Hematopoietic multipotent progenitor cell (in vitro differentiated cells): Measurements from ENCODE around the gene SP4. TPM values are rescaled to one million over a fixed set of nuclear protein-coding genes. Genes with fewer than 3 reads are reported as not detected.

ENCODE experiments used
- DNase-seq, 3 donors: peaks; one replicate each; pipeline ENCODE4 v3.0.0-alpha.2; 2011 to 2015; ENCODE audit warnings: low read depth in 2 of 3, low spot score in 2 of 3
- total RNA-seq: library from RNA; depleted of rRNA; stranded (reverse); fragments of >200 nt; gene quantifications from one replicate; pipeline ENCODE4 v1.2.3, GENCODE V29; 2012

The SP4 gene
- 17.5 TPM for total RNA-seq

DNA sequence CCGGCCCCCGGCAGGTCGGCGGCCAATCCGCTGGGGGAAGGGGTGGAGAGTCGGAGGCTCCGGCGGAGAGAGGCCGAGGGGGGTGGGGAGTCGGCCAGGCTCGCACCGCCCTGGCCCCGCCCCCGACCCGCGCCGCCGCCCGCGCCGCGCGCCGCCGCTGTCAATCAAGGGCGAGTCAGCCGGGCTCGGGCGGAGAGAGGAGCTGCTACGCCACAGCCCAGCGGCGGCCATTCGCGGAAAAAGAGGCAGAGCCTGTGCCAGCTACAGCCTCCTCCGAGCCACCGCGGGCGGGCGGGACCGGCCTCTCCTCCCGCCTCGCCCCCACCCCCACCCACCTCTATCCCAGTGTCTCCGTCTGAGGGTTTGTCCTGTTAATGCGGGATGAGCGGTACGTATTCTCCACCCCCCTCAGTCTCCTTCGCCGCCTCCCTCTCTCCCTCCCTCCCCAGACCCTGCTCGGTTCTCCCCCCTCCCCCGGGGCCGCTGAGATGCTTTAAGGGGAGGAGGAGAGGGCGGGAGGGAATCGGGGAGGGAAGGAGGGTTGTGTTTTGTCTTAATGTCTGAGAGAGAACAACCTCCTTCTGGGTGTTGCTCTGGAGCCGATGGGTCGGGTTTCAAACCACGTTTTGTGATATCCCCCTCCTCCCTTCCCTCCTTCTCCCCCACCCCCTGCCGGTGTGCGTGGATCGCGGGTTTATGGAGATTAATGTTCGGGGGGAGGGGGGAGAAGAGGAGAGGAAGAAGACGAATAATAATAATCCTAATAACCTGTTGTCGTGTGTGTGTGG is at the start of gene SP4:
Gene SP4, plus strand, starts transcription at position 213 of the 788 bp plus-strand sequence. Its CDS starts 169 bp downstream, at position 382.
- DNase-seq, result peak; percentile 88 to 97 (median 93)

- no peak for DNase-seq
Measured at GRCh38 chr7:21383227-21384220, 44.4 kb upstream of the SP4 start.

GRCh38 chr7:21393937-21394336 is 33.9 kb upstream of the SP4 start:
- DNase-seq, result no peak

- DNase-seq, result no peak
Measured at GRCh38 chr7:21401944-21402343, 25.9 kb upstream of the SP4 start.

DNA sequence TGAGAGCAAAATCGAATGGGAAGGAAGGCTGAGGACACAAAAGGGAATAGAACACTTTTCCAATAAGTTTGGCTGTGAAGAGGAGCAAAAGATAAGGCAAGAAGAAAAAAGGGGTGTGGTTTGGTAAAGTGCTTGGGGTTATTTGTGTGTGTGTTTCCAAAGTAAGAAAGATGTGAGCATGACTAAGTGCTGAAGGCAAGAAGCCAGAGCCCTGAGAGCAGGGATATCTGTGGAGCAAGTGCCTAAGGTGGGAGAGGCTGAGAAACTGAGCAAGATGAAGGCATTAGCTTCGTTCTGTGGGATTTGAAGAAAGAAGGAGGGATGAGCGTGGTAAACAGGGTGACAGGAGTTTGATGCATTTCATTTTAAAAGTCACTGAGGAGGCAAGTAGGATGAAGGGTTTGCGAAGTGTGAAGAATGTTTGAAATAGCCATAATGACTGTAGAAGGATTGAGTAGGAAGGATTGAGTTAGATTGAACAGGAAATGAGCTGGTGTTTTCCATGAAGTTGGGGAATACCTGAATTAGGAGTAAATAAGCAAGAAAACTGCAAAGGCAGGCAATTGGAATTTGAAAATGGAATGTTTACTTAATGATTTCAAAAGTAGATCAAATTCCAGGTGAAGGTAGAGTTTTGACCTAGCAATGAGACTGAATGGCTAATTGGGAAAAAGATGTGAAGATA is 19.9 kb upstream of the SP4 start:
- DNase-seq, result no peak

- no peak for DNase-seq
Measured at GRCh38 chr7:21408481-21408820, 19.4 kb upstream of the SP4 start.

- no peak for DNase-seq
Measured at GRCh38 chr7:21412410-21412851, 15.5 kb upstream of the SP4 start.

DNA sequence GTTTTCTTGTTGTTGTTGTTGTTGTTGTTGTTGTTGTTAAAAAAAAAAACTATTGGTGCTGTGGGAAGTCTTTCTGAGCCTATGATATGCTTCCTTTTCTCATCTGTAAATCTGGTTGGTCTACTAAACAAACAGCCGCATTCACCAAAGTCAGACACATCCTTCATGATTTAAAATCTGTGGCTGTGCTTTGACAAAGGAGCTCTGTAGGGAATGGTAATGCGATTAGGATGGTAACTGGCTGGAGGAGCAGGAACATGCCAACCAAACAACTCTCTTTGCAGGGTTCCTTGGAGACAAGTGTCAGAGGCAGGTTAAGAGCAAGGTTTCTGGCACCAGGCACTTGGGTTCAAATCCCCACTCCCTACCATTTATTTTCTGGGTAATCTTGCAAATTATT is 14.9 kb upstream of the SP4 start:
- no peak for DNase-seq

DNA sequence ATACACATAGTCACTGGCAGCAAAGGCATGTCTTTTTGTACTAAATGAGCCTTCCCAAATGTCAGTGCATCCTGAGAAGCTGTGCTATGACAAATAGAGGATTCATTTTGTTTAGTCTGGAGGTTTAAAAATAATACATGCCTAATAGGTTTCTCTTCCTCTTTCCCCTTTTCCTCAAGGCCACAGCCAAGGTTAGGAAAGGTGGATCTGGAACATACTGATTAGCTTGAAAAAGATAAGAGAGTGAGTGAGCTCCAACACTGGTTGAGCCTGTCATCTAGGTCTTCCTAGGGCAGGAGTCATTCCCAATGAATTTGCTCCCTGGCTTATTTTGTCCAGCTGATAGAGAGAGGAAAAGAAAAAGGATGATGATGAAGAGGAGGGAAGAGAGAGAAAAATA is 14.4 kb upstream of the SP4 start:
- no peak for DNase-seq

- no peak for DNase-seq
Measured at GRCh38 chr7:21414795-21415393, 13.0 kb upstream of the SP4 start.

DNA sequence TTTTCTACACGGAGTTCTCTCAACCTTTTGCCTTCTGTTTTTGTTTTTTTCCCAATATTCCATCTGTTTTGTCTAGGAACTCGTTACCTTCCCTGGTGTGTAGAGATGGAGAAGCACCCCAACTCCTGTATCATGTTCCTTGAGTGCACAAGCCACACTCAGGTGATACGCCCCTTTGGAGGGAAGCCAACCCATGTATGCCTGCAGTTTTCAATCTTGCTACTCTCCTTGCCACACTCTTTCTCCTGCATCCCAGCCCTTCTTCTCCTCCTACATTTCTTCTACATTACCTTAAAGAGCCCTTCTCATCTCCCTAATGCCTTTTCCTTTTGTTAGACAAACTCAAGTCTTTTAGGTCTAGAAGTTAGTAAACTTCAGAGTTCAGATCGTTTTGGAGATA is 10.2 kb upstream of the SP4 start:
- DNase-seq, result no peak

DNA sequence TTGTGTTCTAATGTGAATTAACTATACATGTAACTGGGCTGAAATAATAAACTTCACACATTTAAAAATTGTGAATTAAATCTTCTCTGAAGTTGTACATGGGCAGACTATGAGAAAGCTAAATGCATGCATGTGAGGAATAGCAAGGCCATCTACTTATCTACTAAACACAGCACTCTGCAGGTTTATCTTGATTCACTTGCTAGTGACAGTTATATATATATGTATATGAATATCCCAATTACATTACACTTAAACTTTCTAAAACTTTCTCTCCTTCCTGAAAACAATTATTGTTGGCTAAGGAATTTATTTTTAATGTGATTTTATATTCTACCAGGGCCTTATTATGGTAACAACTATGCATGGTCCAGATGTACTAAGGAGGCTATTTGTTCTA is 5.1 kb upstream of the SP4 start:
- no peak for DNase-seq

DNA sequence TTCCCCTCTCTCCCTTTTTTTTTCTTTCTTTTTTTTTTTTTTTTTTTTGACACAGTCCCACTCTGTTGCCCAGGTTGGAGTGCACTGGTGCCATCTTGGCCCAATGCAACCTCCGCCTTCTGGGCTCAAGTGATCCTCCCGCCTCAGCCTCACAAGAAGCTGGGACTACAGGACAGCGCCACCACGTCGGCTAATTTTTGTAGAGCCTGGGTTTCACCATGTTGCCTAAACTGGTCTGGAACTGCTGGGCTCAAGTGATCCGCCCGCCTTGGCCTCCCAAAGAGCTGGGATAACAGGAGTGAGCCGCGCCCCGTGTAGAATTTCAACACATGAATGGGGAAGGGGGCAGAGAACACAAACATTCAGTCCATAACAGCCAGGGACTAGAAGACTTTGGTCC is 2.6 kb upstream of the SP4 start:
- no peak for DNase-seq

GRCh38 chr7:21426286-21427181 is 1.3 kb upstream of the SP4 start:
- DNase-seq, result no peak

- DNase-seq, result peak; percentile 97 to 99 (median 99)
Measured at GRCh38 chr7:21427182-21427870, 557 bp upstream of the SP4 start.

GRCh38 chr7:21428659-21428941 is 717 bp downstream of the SP4 start:
- DNase-seq, result no peak

- DNase-seq, result no peak
Measured at GRCh38 chr7:21429021-21429420, 1.1 kb downstream of the SP4 start.

DNA sequence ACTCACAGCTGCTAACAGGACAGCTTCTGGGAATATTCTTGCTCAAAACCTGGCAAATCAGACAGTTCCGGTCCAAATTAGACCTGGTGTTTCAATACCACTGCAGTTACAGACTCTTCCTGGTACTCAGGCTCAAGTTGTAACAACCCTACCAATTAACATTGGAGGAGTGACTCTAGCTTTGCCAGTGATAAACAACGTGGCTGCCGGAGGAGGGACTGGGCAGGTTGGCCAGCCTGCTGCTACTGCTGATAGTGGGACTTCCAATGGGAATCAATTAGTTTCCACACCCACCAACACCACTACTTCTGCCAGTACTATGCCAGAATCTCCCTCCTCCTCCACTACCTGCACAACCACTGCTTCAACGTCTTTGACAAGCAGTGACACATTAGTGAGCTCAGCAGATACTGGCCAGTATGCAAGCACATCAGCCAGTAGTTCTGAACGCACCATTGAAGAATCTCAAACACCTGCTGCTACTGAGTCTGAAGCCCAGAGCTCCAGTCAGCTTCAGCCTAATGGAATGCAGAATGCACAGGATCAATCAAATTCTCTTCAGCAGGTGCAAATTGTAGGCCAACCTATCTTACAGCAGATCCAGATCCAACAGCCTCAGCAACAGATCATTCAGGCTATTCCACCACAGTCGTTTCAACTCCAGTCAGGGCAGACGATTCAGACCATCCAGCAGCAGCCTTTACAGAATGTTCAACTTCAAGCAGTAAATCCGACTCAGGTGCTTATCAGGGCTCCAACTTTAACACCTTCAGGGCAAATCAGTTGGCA is 2.1 kb downstream of the SP4 start:
- no peak for DNase-seq

GRCh38 chr7:21430575-21430954 is 2.7 kb downstream of the SP4 start:
- DNase-seq, result no peak
